SK-N-SH (cell line): ENCODE measurements around the gene PLD1. TPM values are rescaled to one million over a fixed set of nuclear protein-coding genes. Genes with fewer than 3 reads are reported as not detected.

Experiments used
- CTCF ChIA-PET: fragments of 300-600, 350-600 bp; formaldehyde crosslinking; extraction: SDS; loops from one replicate; lab custom pipeline; 2021; lab: Yijun Ruan, JAX
- POLR2A ChIA-PET: fragments of 350-600 bp; sonication (Branson Sonifier 250); formaldehyde crosslinking; extraction: SDS; loops from one replicate; lab custom pipeline; 2020; ENCODE audit warnings: antibody characterized with exemption, inconsistent platforms; lab: Yijun Ruan, JAX
- DNase-seq: peaks from one replicate; pipeline ENCODE4 v3.0.0; 2012
- H2AFZ ChIP-seq: fragments of 200-600 bp; sonication (generic); 2 replicates; pipeline ENCODE4 v1.8.1; 2016; ENCODE audit warnings: antibody characterized with exemption, mild to moderate bottlenecking, low read depth
- H3F3A ChIP-seq: fragments of 200-600 bp; sonication (generic); replicated peaks from 2 replicates; pipeline ENCODE3; 2016; ENCODE audit warnings: antibody characterized with exemption, mild to moderate bottlenecking; ENCODE audit not compliant: insufficient read depth
- H3K27ac ChIP-seq, 2 experiments: fragments of 200-500 bp in 1 of 2; fragments of 200-600 bp in 1 of 2; sonication (Bioruptor generic) in 1 of 2; sonication (generic), shearing (Covaris generic) in 1 of 2; 2 replicates each; pipeline versions ENCODE4 v1.5.1 to v1.6.1; 2014 to 2016; ENCODE audit warnings: low read depth in 2 of 2, inconsistent platforms in 1 of 2, low read length in 1 of 2, mild to moderate bottlenecking in 1 of 2, mixed read lengths in 1 of 2
- H3K27me3 ChIP-seq: fragments of 200-600 bp; sonication (generic), shearing (Covaris generic); 2 replicates; pipeline ENCODE4 v1.6.1; 2016; ENCODE audit warnings: mixed run types; ENCODE audit not compliant: insufficient read depth
- H3K36me3 ChIP-seq, 2 experiments: fragments of 200-500 bp in 1 of 2; fragments of 200-600 bp in 1 of 2; sonication (Bioruptor generic) in 1 of 2; sonication (generic) in 1 of 2; replicated peaks in 1 of 2; 2 replicates each; pipeline versions ENCODE3 to v1.5.1; 2014 to 2016; ENCODE audit warnings: low read length in 1 of 2, mild to moderate bottlenecking in 1 of 2; ENCODE audit not compliant: insufficient read depth in 2 of 2, control insufficient read depth in 1 of 2
- H3K4me1 ChIP-seq, 2 experiments: fragments of 200-500 bp in 1 of 2; fragments of 200-600 bp in 1 of 2; sonication (Bioruptor generic) in 1 of 2; sonication (generic), shearing (Covaris generic) in 1 of 2; 2 replicates each; pipeline versions ENCODE4 v1.5.1 to v1.6.1; 2014 to 2016; ENCODE audit warnings: low read depth in 1 of 2, low read length in 1 of 2, mixed run types in 1 of 2; ENCODE audit not compliant: insufficient read depth in 2 of 2, control insufficient read depth in 1 of 2
- H3K4me2 ChIP-seq: fragments of 200-600 bp; sonication (generic), shearing (Covaris generic); 2 replicates; pipeline ENCODE4 v1.6.1; 2017; ENCODE audit warnings: mixed run types
- H3K4me3 ChIP-seq, 2 experiments: fragments of 200-500 bp in 1 of 2; fragments of 200-600 bp in 1 of 2; sonication (Bioruptor generic) in 1 of 2; sonication (generic), shearing (Covaris generic) in 1 of 2; 2 replicates each; pipeline versions ENCODE4 v1.5.1 to v1.8.1; 2014 to 2016; ENCODE audit warnings: low read depth in 2 of 2, inconsistent platforms in 1 of 2, low read length in 1 of 2, mild to moderate bottlenecking in 1 of 2, mixed read lengths in 1 of 2, moderate library complexity in 1 of 2
- H3K79me2 ChIP-seq: fragments of 200-600 bp; sonication (generic); 2 replicates; pipeline ENCODE4 v1.8.1; 2017; ENCODE audit warnings: mild to moderate bottlenecking; ENCODE audit not compliant: insufficient read depth
- H3K9ac ChIP-seq: fragments of 200-600 bp; sonication (generic); 2 replicates; pipeline ENCODE4 v1.6.1; 2017; ENCODE audit warnings: mixed run types
- H3K9me2 ChIP-seq: fragments of 200-600 bp; sonication (generic); 2 replicates; pipeline ENCODE4 v1.6.1; 2017; ENCODE audit warnings: mixed run types
- H3K9me3 ChIP-seq: fragments of 200-600 bp; sonication (generic); 2 replicates; pipeline ENCODE4 v1.6.1; 2017; ENCODE audit warnings: mixed run types, mild to moderate bottlenecking, moderate library complexity
- H4K20me1 ChIP-seq: fragments of 200-600 bp; sonication (generic); 2 replicates; pipeline ENCODE4 v1.6.1; 2017; ENCODE audit warnings: mild to moderate bottlenecking, mixed run types; ENCODE audit not compliant: insufficient read depth
- FOSL2 ChIP-seq: IDR thresholded peaks from 2 replicates; pipeline ENCODE4 v1.4.0; 2012; ENCODE audit warnings: low read depth, mild to moderate bottlenecking, moderate library complexity, borderline replicate concordance
- FOXJ3 ChIP-seq: sonication (generic); formaldehyde crosslinking; IDR thresholded peaks from 2 replicates; pipeline ENCODE4 v1.5.1; 2020; ENCODE audit warnings: mild to moderate bottlenecking, missing genetic modification reagents
- FOXM1 ChIP-seq: IDR thresholded peaks from 2 replicates; pipeline ENCODE4 v1.4.0; 2012; ENCODE audit warnings: low read depth, mild to moderate bottlenecking
- GABPA ChIP-seq: IDR thresholded peaks from 2 replicates; pipeline ENCODE4 v1.4.0; 2012; ENCODE audit warnings: low read depth, mild to moderate bottlenecking
- GATA2 ChIP-seq: sonication (generic); formaldehyde crosslinking; IDR thresholded peaks from 2 replicates; pipeline ENCODE4 v1.5.0; 2020; ENCODE audit warnings: mild to moderate bottlenecking, missing genetic modification reagents
- MXI1 ChIP-seq: IDR thresholded peaks from 2 replicates; pipeline ENCODE4 v1.6.1; 2012; ENCODE audit warnings: mild to moderate bottlenecking, low read depth, low read length, improper control_type of control experiment
- NRF1 ChIP-seq: IDR thresholded peaks from 2 replicates; pipeline ENCODE4 v1.6.1; 2012; ENCODE audit warnings: low read depth, mild to moderate bottlenecking, low read length
- POLR2AphosphoS5 ChIP-seq: IDR thresholded peaks from 2 replicates; pipeline ENCODE4 v1.6.1; 2012; ENCODE audit warnings: low read depth, low read length
- RFX5 ChIP-seq: IDR thresholded peaks from 2 replicates; pipeline ENCODE4 v1.6.1; 2012; ENCODE audit warnings: mild to moderate bottlenecking, improper control_type of control experiment, low read length
- RXRA ChIP-seq: IDR thresholded peaks from 2 replicates; pipeline ENCODE4 v1.4.0; 2012; ENCODE audit warnings: low read depth, mild to moderate bottlenecking, borderline replicate concordance
- SIN3A ChIP-seq: IDR thresholded peaks from 2 replicates; pipeline ENCODE4 v1.6.1; 2012; ENCODE audit warnings: low read depth, mild to moderate bottlenecking, low read length, moderate library complexity, borderline replicate concordance
- TAF1 ChIP-seq: IDR thresholded peaks from 2 replicates; pipeline ENCODE4 v1.6.1; 2012; ENCODE audit warnings: low read depth, mild to moderate bottlenecking, low read length, moderate library complexity, borderline replicate concordance
- TEAD4 ChIP-seq: IDR thresholded peaks from 2 replicates; pipeline ENCODE4 v1.4.0; 2012; ENCODE audit warnings: mild to moderate bottlenecking, borderline replicate concordance; ENCODE audit not compliant: insufficient read depth
- YY1 ChIP-seq: IDR thresholded peaks from 2 replicates; pipeline ENCODE4 v1.4.0; 2012; ENCODE audit warnings: low read depth, mild to moderate bottlenecking
- WGBS: methylation state at CpG from one replicate; pipeline ENCODE4 v1.1.6; 2017; ENCODE audit warnings: low lambda C conversion rate; 5-methylcytosine and 5-hydroxymethylcytosine counted together
- polyA plus RNA-seq, 3 experiments: library from polyadenylated mRNA; depleted of rRNA; stranded (reverse); fragments of >200 nt; gene quantifications; 2 replicates each; pipeline ENCODE4 v1.2.3, GENCODE V29; 2012
- TF ChIP-seq, protein P1 (sequence below): fragments of 200-600 bp; sonication (generic); IDR thresholded peaks from 2 replicates; pipeline ENCODE4 v1.6.1; 2017; ENCODE audit warnings: antibody characterized with exemption, mild to moderate bottlenecking, moderate library complexity
- TF ChIP-seq, protein P2 (sequence below): IDR thresholded peaks from 2 replicates; pipeline ENCODE4 v1.4.0; 2012; ENCODE audit warnings: low read depth, borderline replicate concordance

PLD1 gene
- polyA plus RNA-seq, 1 of the 3 experiments (the other 2 are of a cell fraction): 6.2 TPM

- H3K4me3 ChIP-seq: no peak overlapping the region
- no peaks in the 10 kb centered on the region for H3F3A ChIP-seq
- peaks cover 5 to 6% of the 10 kb centered on the region in 2 experiments for H3K36me3 ChIP-seq
- H3K27ac ChIP-seq: no peak overlapping the region
- no peak for DNase-seq
- H3K79me2 ChIP-seq: no peaks in the 10 kb centered on the region
- H3K9ac ChIP-seq: no peak overlapping the region
- no peaks in the 10 kb centered on the region for H4K20me1 ChIP-seq
- ChIA-PET CTCF (no interaction called here), POLR2A (no interaction called here)
- H2AFZ ChIP-seq: no peak overlapping the region
- no peaks in the 10 kb centered on the region; a peak in 1 of 4 replicates for H3K4me1 ChIP-seq
- TF ChIP-seq NRF1 (no peak), POLR2AphosphoS5 (no peak), SIN3A (no peak), GATA2 (no peak), FOXM1 (no peak), MXI1 (no peak), YY1 (no peak), GABPA (no peak)
- TF ChIP-seq, protein P1, sequence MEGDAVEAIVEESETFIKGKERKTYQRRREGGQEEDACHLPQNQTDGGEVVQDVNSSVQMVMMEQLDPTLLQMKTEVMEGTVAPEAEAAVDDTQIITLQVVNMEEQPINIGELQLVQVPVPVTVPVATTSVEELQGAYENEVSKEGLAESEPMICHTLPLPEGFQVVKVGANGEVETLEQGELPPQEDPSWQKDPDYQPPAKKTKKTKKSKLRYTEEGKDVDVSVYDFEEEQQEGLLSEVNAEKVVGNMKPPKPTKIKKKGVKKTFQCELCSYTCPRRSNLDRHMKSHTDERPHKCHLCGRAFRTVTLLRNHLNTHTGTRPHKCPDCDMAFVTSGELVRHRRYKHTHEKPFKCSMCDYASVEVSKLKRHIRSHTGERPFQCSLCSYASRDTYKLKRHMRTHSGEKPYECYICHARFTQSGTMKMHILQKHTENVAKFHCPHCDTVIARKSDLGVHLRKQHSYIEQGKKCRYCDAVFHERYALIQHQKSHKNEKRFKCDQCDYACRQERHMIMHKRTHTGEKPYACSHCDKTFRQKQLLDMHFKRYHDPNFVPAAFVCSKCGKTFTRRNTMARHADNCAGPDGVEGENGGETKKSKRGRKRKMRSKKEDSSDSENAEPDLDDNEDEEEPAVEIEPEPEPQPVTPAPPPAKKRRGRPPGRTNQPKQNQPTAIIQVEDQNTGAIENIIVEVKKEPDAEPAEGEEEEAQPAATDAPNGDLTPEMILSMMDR: no peak
- TF ChIP-seq, protein P2, sequence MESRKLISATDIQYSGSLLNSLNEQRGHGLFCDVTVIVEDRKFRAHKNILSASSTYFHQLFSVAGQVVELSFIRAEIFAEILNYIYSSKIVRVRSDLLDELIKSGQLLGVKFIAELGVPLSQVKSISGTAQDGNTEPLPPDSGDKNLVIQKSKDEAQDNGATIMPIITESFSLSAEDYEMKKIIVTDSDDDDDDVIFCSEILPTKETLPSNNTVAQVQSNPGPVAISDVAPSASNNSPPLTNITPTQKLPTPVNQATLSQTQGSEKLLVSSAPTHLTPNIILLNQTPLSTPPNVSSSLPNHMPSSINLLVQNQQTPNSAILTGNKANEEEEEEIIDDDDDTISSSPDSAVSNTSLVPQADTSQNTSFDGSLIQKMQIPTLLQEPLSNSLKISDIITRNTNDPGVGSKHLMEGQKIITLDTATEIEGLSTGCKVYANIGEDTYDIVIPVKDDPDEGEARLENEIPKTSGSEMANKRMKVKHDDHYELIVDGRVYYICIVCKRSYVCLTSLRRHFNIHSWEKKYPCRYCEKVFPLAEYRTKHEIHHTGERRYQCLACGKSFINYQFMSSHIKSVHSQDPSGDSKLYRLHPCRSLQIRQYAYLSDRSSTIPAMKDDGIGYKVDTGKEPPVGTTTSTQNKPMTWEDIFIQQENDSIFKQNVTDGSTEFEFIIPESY: no peak
- no peaks in the 10 kb centered on the region for H3K9me3 ChIP-seq
- WGBS: 65% methylated on average over 6 of the region's 6 CpGs
- H3K9me2 ChIP-seq: no peaks in the 10 kb centered on the region
- H3K4me2 ChIP-seq: no peak overlapping the region
- H3K27me3 ChIP-seq: no peaks in the 10 kb centered on the region
These were observed 204.0 kb downstream of the PLD1 start for GRCh38 chr3:171606151-171606751.

- H2AFZ ChIP-seq: no peak overlapping the region
- H3K4me3 ChIP-seq: no peak overlapping the region
- no peaks in the 10 kb centered on the region for H3K79me2 ChIP-seq
- CTCF ChIA-PET: no interaction called here
- TF ChIP-seq TEAD4 (no peak), FOSL2 (no peak), TAF1 (no peak), RFX5 (no peak), RXRA (no peak), FOXJ3 (CRISPR knock-in tag) (no peak)
- TF ChIP-seq, all 33 proteins: peak for 0
- H3K27me3 ChIP-seq: no peaks in the 10 kb centered on the region
- no peaks in the 10 kb centered on the region for H3K9me2 ChIP-seq
- no peak overlapping the region for H3K27ac ChIP-seq
- no peaks in the 10 kb centered on the region for H3F3A ChIP-seq
- H3K9ac ChIP-seq: no peak overlapping the region
- DNase-seq: no peak
- POLR2A ChIA-PET: no interaction called here
- H3K4me2 ChIP-seq: no peak overlapping the region
- H3K9me3 ChIP-seq: no peaks in the 10 kb centered on the region
- H3K4me1 ChIP-seq: no peaks in the 10 kb centered on the region; a peak in 1 of 4 replicates
- no peaks in the 10 kb centered on the region for H4K20me1 ChIP-seq
- 92% methylated on average over 5 of the region's 5 CpGs for WGBS
- H3K36me3 ChIP-seq: peaks cover 0 to 5% of the 10 kb centered on the region in 2 experiments
These were observed 205.9 kb downstream of the PLD1 start for GRCh38 chr3:171604370-171604769.
